ENCODE measurements around the gene MMRN1. TPM values are rescaled to one million over a fixed set of nuclear protein-coding genes. Genes with fewer than 3 reads are reported as not detected.

Gene MMRN1
- total RNA-seq, 1 donor from 2014 or later = 1,455 TPM

DNA sequence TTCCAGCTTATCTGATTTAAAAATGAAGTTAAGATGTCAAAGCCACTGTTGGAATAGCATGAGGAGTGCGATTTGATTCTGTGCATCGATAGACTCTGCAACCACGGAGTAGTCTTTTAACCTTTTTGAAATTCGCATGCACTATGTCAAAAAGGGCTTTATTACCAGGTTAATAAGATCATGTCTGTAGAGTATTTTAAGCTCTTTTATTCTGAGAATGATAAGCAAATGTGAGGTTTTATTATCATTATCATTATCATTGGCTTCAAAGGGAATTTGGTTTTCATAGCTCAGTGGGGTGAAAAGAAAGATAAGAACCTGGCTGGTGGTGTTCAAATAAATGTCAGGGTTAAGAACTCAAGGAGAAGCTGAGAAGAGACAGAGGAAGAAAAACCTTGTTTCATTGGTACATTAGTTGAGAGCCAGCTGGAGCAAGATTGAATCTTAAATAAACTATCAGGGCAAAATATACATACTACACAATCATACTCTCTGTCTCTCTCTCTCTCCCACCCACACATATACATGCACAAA is 102.6 kb downstream of the MMRN1 start:
- no peak for DNase-seq (ENCODE audit: low read depth, low spot score)

GRCh38 chr4:89998469-89999011 is 103.9 kb downstream of the MMRN1 start:
- no peak for DNase-seq (ENCODE audit: low read depth, low spot score)

DNA sequence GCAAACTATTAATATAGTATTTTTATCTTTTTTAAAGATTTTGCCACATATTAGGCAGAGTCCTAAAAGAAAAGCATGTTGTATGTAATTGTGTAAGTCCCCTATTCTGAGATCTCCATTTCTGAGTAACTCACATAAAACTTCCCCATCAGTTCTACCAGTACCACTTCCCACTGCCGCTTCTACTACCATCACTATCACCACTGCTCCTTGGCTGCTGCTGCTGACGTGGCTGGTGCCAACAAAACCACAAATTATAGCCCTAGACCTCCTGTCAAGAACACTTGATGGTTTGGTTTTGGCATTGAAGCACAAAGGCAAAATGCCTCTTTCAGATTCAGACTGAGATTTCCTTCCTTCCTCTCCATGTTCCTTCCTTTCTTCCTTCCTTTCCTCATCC is 106.4 kb downstream of the MMRN1 start:
- no peak for DNase-seq (ENCODE audit: low read depth, low spot score)

GRCh38 chr4:90002441-90003062 is 107.9 kb downstream of the MMRN1 start:
- no peak for DNase-seq (ENCODE audit: low read depth, low spot score)

Other genes with a start within 250 kb of the MMRN1 start
- 120 and 211 TPM in 2 replicates for gene SNCA, start 57.7 kb upstream of the MMRN1 start, total RNA-seq
- gene CCSER1, start 232.5 kb downstream of the MMRN1 start, total RNA-seq = 1.1 and 3.0 TPM in 2 replicates